DMS153 treated with DMSO at 0.1 percent for 48 hours (cell line): ENCODE data around the gene LRRN4CL.
"Not testable (repeated sequence)": the region's sequence is repeated elsewhere in the genome, so short reads cannot be mapped to it uniquely, and the experiment has no call there.

Source experiments
- DNase-seq: peaks from one replicate; lab custom pipeline; 2025; ENCODE audit not compliant: unreplicated experiment; lab: John Stamatoyannopoulos, UW

LRRN4CL gene

GRCh38 chr11:62689421-62690183, at the start of gene LRRN4CL:
Gene LRRN4CL, minus strand, starts transcription at chr11:62689530. Its CDS starts 1,022 bp downstream, at chr11:62688508.
- DNase-seq: no peak

GRCh38 chr11:62737196-62737595, 47.9 kb upstream of the LRRN4CL start:
- DNase-seq: no peak

- DNase-seq: no peak
Observed at GRCh38 chr11:62732830-62733229, 43.5 kb upstream of the LRRN4CL start.

GRCh38 chr11:62730076-62730475, 40.7 kb upstream of the LRRN4CL start:
- not testable (repeated sequence) for DNase-seq

DNA sequence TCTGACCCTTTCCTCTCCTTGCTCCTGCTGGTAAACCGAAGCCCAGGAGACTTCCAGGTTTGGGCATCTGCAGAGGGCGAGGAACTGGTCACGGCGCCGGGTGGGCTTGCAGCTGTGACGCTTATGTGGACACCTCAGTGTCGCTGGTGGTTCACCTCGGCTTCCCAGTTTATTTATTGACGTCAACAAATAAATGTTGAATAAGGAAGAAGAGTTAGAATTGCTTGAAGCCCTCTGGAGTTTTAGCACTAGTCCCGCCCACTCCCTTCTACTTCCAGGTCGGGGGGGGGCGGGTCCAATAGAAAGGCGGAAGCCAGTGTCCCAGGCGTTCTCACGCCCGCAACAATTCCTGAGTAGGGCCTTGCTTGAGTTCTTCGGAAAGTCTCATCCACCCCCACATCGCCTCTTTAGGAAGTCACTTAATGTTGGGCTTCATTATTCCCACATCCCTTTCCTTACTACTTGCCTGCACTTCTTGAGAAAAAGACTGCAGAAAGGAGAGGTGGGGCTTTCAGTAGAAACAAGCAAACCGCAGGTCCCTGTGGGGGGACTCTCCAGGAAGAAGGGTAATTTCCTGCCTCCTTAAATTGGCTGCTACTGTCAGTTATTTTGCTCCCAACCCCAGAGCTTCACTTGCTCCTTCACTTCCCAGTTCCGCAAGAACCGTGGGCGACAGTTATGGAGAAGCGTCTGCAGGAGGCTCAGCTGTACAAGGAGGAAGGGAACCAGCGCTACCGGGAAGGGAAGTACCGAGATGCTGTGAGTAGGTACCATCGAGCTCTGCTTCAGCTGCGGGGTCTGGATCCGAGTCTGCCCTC, 39.0 kb upstream of the LRRN4CL start, which contains the start of gene TTC9C:
TTC9C (plus strand) TSS at position 316 of the 818 bp plus-strand sequence; CDS start at position 679, 363 bp downstream.
- peak; percentile 70 for DNase-seq

GRCh38 chr11:62727872-62728170, 38.5 kb upstream of the LRRN4CL start:
- DNase-seq: peak; percentile 95

- DNase-seq: peak; percentile 94
Observed at GRCh38 chr11:62727165-62727871, 38.0 kb upstream of the LRRN4CL start, which contains the start of gene HNRNPUL2. Gene HNRNPUL2, minus strand, starts transcription at chr11:62727457. Its CDS starts 301 bp downstream, at chr11:62727156.

GRCh38 chr11:62726915-62727164, 37.5 kb upstream of the LRRN4CL start:
- no peak for DNase-seq

DNA sequence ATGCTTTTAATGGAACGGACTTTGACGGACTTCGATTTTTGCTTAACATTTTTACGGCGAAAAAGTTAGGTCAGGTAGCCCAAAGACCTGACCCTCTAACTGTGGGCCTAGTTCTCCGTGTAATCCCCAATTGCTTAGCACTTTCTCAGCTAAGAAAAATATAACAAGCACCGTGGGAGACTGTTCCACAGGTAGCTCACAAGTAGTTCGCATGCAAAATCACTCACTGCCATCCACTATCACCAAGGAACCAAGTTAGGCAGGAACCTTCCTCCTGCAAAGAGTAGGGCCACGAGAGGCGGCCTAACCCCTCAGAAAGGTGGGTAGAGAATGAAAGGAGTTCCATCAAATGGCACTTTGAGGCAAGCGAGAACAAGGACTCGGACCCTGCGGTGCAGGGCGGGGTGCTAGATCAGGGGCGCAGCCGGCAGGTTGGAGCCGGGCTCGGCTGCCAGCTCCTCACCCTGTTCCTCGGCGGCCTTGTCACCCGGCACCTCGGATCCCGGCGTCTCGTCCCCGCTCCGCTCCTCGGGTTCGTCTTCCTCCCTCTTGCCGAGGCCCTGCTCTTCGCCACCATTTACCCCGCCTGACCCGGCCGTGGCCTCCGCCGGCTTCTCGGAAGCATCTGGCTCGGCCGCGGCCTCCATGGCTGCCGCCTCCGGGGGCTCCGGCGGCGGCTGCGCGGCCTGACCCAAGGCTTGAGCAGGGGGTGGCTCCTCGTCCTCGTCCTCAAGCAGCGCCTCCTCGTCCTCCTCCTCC, 37.0 kb upstream of the LRRN4CL start:
- no peak for DNase-seq

DNA sequence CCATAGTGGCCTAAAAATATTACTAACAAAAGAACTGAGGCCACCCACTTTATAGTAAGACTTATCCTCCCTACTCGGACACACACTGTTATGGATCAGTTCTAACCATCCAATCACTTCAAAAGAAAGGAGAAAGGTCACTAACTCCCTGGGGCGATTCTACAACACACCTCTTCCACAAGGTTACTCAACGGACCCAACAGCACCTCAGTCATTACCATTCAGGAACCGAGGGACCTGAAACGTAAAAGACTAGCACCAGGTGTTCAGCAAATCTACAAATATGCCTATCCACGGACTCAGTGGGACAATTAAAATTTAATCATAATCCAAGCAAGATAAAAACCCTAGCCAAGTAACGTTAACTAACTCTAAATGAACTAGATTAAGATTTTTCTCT, 36.3 kb upstream of the LRRN4CL start:
- no peak for DNase-seq

GRCh38 chr11:62724171-62724570, 34.8 kb upstream of the LRRN4CL start:
- DNase-seq: no peak

DNA sequence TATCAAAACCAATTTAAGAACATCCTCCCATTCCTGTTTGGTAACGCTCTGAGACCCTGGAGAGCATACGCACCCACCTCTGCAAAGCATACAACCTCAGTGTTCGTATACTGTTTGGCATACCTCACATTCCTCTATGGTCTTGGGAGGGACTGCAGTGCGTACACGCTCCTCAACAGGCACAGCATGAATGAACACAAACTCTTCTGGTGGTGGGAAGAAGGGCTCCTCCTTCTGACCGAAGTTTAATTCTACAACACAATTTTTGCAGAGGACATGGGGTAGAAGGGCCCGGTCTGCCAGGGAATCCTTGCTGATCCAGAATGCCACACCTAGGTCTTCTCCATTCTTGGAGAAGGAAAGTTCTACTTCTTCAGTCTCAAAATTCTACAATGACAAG, 32.7 kb upstream of the LRRN4CL start:
- DNase-seq: no peak

GRCh38 chr11:62719302-62719978, 30.1 kb upstream of the LRRN4CL start:
- DNase-seq: no peak

DNA sequence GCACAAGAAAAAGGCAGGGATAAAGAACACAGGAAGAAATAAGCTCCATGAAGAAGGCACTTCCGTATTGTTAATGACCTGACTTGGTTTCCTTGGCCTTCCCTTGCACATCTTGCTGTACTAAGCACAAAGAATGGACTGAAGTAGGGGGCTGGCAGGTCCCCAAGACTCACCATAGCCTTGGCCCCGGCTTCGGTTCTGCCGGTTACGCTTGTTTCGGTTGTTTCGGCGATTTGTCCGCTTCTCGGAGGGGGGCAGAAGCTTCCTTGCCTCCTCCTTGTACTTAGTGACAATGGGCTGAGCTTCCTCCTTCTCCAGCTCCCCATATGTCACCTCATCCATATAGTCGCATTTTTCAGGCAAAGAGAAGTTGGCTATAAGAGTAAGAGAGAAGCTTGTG, 27.5 kb upstream of the LRRN4CL start:
- DNase-seq: no peak

GRCh38 chr11:62716206-62716605, 26.9 kb upstream of the LRRN4CL start:
- no peak for DNase-seq

GRCh38 chr11:62715150-62716130, 26.1 kb upstream of the LRRN4CL start:
- no peak for DNase-seq

GRCh38 chr11:62713343-62713742, 24.0 kb upstream of the LRRN4CL start:
- no peak for DNase-seq

GRCh38 chr11:62712861-62713260, 23.5 kb upstream of the LRRN4CL start:
- DNase-seq: no peak

- no peak for DNase-seq
Observed at GRCh38 chr11:62712276-62712812, 23.0 kb upstream of the LRRN4CL start.
